K562 (cell line): Measurements from ENCODE around the gene SUV39H2. TPM values are rescaled to one million over a fixed set of nuclear protein-coding genes. Genes with fewer than 3 reads are reported as not detected.

Experiments used
- BHLHE40 ChIP-seq: IDR thresholded peaks from 2 replicates; pipeline ENCODE4 v1.6.1; 2011; ENCODE audit warnings: low read length, improper control_type of control experiment
- DIDO1 ChIP-seq: fragments of 450-650 bp; IDR thresholded peaks from 2 replicates; pipeline ENCODE4 v1.6.1; 2016; ENCODE audit warnings: low read depth, missing biosample characterization, missing genetic modification characterization
- DNMT1 ChIP-seq: fragments of 450-650 bp; IDR thresholded peaks from 2 replicates; pipeline ENCODE4 v1.6.1; 2016; ENCODE audit warnings: antibody characterized with exemption, mild to moderate bottlenecking
- EGR1 ChIP-seq: fragments of 450-650 bp; conservative IDR thresholded peaks from 2 replicates; pipeline ENCODE4 v1.6.1; 2017; ENCODE audit warnings: mild to moderate bottlenecking
- ESRRA ChIP-seq: fragments of 450-650 bp; IDR thresholded peaks from 2 replicates; pipeline ENCODE4 v1.6.1; 2014; ENCODE audit warnings: low read depth, mild to moderate bottlenecking, moderate library complexity, borderline replicate concordance
- GATAD2B ChIP-seq: fragments of 450-650 bp; IDR thresholded peaks from 2 replicates; pipeline ENCODE4 v1.6.1; 2017; ENCODE audit warnings: mild to moderate bottlenecking, borderline replicate concordance
- NCOR1 ChIP-seq: fragments of 450-650 bp; IDR thresholded peaks from 2 replicates; pipeline ENCODE4 v1.6.1; 2016; ENCODE audit warnings: mild to moderate bottlenecking, moderate library complexity
- NFIX ChIP-seq: fragments of 250-450 bp; sonication (Bioruptor Pico); IDR thresholded peaks from 2 replicates; pipeline ENCODE4 v1.4.0; 2020; ENCODE audit warnings: low read depth, mild to moderate bottlenecking, moderate library complexity
- NRF1 ChIP-seq, 2 experiments: fragments of 450-650 bp; IDR thresholded peaks in 1 of 2; conservative IDR thresholded peaks in 1 of 2; 2 replicates each; pipeline ENCODE4 v1.6.1; 2014; ENCODE audit warnings: mild to moderate bottlenecking in 2 of 2
- SETDB1 ChIP-seq: IDR thresholded peaks from one replicate; pipeline ENCODE4 v1.6.1; 2012; ENCODE audit warnings: low read length, control low read depth, inconsistent platforms
- SRF ChIP-seq, 2 experiments: fragments of 250-450, 450-650 bp in 1 of 2; sonication (Bioruptor Pico) in 1 of 2; sonication (generic) in 1 of 2; formaldehyde crosslinking; IDR thresholded peaks; 2 replicates each; pipeline versions ENCODE4 v1.5.0 to v1.5.1; 2020 to 2022; ENCODE audit warnings: mild to moderate bottlenecking in 1 of 2, missing genetic modification reagents in 1 of 2
- SRSF3 ChIP-seq: fragments of 200-400 bp; formaldehyde crosslinking; IDR thresholded peaks from 2 replicates; pipeline ENCODE4 v1.6.1; 2016; ENCODE audit warnings: mild to moderate bottlenecking, low read length, moderate library complexity; ENCODE audit not compliant: insufficient read depth
- ZBTB8A ChIP-seq: fragments of 450-650 bp; IDR thresholded peaks from 2 replicates; pipeline ENCODE4 v1.6.1; 2018; ENCODE audit warnings: mild to moderate bottlenecking, moderate library complexity; ENCODE audit not compliant: partially characterized antibody
- ZFX ChIP-seq: sonication (generic); formaldehyde crosslinking; IDR thresholded peaks from 2 replicates; pipeline ENCODE4 v1.8.0; 2022; ENCODE audit warnings: mild to moderate bottlenecking, missing genetic modification reagents, moderate library complexity
- ZNF707 ChIP-seq: fragments of 250-450 bp; sonication (Bioruptor Pico); conservative IDR thresholded peaks from 2 replicates; pipeline ENCODE4 v1.8.0; 2022; ENCODE audit warnings: inconsistent platforms, mild to moderate bottlenecking, moderate library complexity
- polyA plus RNA-seq, 8 experiments: library from polyadenylated mRNA; depleted of rRNA in 4 of 8; stranded (reverse) in 5 of 8; unstranded in 3 of 8; fragments of >200 nt; fragmentation: Nextera tagmentation in 2 of 8; fragmentation: Illumina TruSeq in 1 of 8; extraction: Ambion mirVana in 2 of 8; extraction: Trizol in 1 of 8; gene quantifications; 2 replicates each; pipeline versions ENCODE4 v1.2.1 to v1.2.3, GENCODE V29; 2011 to 2014; ENCODE audit warnings: inconsistent platforms in 1 of 8, missing spikeins in 1 of 8
- total RNA-seq, 7 experiments: library from RNA; depleted of rRNA in 6 of 7; stranded (reverse); fragments of >200 nt in 6 of 7; fragmentation: Illumina TruSeq in 2 of 7; extraction: Trizol in 2 of 7; gene quantifications; 2 replicates each; pipeline versions ENCODE4 v1.2.1 to v1.2.3, GENCODE V29; 2011 to 2021; ENCODE audit warnings: low replicate concordance in 1 of 7
- TF ChIP-seq, protein P1 (sequence below): fragments of 150-350 bp; IDR thresholded peaks from 2 replicates; pipeline ENCODE4 v1.6.1; 2014; ENCODE audit warnings: low read depth, mild to moderate bottlenecking, low read length, borderline replicate concordance
- TF ChIP-seq, protein P2 (sequence below): fragments of 450-650 bp; IDR thresholded peaks from 2 replicates; pipeline ENCODE4 v1.6.1; 2016; ENCODE audit warnings: borderline replicate concordance
- TF ChIP-seq, protein P3 (sequence below): sonication (generic); formaldehyde crosslinking; IDR thresholded peaks from 2 replicates; pipeline ENCODE4 v1.8.1; 2022; ENCODE audit warnings: missing genetic modification reagents
- TF ChIP-seq, protein P4 (sequence below): fragments of 450-650 bp; formaldehyde crosslinking; IDR thresholded peaks from 2 replicates; pipeline ENCODE4 v1.4.0; 2022; ENCODE audit warnings: mild to moderate bottlenecking, moderate library complexity
- TF ChIP-seq, protein P5 (sequence below): IDR thresholded peaks from 2 replicates; pipeline ENCODE4 v1.6.1; 2011; ENCODE audit not compliant: insufficient read length; ENCODE audit errors: extremely low read depth

The SUV39H2 gene
- total and polyA plus RNA-seq, 9 of the 15 experiments (the other 6 are each of a cell fraction or from before 2014, with no cell fraction given), result 24.1 to 54.3 (median 41.3) TPM

DNA sequence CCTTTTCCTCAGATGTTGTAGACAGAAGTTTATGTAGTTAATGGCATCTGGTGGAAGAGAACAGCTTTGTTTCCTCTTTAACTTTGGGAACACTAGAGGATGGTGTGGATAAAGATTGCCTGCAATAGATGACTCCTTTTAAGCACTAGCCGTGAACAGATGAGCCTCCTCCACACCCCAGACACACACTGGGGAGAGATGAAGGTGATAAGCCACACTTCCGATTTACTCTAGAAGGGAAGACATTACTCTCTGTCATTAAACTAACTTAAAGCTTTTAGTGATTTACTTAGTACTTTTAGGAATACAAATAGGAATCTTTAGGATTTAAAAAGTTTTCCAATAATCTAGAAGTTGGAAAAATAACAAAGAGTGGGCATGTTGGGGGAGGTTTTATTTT is 33.7 kb upstream of the SUV39H2 start (continued):
- TF ChIP-seq SRSF3 (no peak), SRF (CRISPR knock-in tag; IDR thresholded peaks at IDR 0.05) (no peak), NRF1 (conservative IDR thresholded peaks at IDR 0.05 in 1 of 2, IDR thresholded peaks at IDR 0.05 in 1 of 2) (no peak), DIDO1 (tag) (no peak), ZBTB8A (no peak), NCOR1 (no peak), BHLHE40 (0 out of 2 replicates have a peak, but pooled peaks have one; percentile 21), GATAD2B (no peak), ZNF707 (CRISPR knock-in tag) (no peak), EGR1 (no peak), NFIX (CRISPR knock-in tag) (no peak), ZFX (CRISPR knock-in tag) (no peak), SETDB1 (no peak), ESRRA (no peak), DNMT1 (no peak)
- TF ChIP-seq, protein P1, sequence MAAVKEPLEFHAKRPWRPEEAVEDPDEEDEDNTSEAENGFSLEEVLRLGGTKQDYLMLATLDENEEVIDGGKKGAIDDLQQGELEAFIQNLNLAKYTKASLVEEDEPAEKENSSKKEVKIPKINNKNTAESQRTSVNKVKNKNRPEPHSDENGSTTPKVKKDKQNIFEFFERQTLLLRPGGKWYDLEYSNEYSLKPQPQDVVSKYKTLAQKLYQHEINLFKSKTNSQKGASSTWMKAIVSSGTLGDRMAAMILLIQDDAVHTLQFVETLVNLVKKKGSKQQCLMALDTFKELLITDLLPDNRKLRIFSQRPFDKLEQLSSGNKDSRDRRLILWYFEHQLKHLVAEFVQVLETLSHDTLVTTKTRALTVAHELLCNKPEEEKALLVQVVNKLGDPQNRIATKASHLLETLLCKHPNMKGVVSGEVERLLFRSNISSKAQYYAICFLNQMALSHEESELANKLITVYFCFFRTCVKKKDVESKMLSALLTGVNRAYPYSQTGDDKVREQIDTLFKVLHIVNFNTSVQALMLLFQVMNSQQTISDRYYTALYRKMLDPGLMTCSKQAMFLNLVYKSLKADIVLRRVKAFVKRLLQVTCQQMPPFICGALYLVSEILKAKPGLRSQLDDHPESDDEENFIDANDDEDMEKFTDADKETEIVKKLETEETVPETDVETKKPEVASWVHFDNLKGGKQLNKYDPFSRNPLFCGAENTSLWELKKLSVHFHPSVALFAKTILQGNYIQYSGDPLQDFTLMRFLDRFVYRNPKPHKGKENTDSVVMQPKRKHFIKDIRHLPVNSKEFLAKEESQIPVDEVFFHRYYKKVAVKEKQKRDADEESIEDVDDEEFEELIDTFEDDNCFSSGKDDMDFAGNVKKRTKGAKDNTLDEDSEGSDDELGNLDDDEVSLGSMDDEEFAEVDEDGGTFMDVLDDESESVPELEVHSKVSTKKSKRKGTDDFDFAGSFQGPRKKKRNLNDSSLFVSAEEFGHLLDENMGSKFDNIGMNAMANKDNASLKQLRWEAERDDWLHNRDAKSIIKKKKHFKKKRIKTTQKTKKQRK, result no peak
- TF ChIP-seq, protein P2, sequence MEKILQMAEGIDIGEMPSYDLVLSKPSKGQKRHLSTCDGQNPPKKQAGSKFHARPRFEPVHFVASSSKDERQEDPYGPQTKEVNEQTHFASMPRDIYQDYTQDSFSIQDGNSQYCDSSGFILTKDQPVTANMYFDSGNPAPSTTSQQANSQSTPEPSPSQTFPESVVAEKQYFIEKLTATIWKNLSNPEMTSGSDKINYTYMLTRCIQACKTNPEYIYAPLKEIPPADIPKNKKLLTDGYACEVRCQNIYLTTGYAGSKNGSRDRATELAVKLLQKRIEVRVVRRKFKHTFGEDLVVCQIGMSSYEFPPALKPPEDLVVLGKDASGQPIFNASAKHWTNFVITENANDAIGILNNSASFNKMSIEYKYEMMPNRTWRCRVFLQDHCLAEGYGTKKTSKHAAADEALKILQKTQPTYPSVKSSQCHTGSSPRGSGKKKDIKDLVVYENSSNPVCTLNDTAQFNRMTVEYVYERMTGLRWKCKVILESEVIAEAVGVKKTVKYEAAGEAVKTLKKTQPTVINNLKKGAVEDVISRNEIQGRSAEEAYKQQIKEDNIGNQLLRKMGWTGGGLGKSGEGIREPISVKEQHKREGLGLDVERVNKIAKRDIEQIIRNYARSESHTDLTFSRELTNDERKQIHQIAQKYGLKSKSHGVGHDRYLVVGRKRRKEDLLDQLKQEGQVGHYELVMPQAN, result no peak
- TF ChIP-seq, protein P3, sequence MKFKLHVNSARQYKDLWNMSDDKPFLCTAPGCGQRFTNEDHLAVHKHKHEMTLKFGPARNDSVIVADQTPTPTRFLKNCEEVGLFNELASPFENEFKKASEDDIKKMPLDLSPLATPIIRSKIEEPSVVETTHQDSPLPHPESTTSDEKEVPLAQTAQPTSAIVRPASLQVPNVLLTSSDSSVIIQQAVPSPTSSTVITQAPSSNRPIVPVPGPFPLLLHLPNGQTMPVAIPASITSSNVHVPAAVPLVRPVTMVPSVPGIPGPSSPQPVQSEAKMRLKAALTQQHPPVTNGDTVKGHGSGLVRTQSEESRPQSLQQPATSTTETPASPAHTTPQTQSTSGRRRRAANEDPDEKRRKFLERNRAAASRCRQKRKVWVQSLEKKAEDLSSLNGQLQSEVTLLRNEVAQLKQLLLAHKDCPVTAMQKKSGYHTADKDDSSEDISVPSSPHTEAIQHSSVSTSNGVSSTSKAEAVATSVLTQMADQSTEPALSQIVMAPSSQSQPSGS (CRISPR knock-in tag), result no peak
- TF ChIP-seq, protein P4, sequence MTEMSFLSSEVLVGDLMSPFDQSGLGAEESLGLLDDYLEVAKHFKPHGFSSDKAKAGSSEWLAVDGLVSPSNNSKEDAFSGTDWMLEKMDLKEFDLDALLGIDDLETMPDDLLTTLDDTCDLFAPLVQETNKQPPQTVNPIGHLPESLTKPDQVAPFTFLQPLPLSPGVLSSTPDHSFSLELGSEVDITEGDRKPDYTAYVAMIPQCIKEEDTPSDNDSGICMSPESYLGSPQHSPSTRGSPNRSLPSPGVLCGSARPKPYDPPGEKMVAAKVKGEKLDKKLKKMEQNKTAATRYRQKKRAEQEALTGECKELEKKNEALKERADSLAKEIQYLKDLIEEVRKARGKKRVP (CRISPR knock-in tag), result no peak
- TF ChIP-seq, protein P5, sequence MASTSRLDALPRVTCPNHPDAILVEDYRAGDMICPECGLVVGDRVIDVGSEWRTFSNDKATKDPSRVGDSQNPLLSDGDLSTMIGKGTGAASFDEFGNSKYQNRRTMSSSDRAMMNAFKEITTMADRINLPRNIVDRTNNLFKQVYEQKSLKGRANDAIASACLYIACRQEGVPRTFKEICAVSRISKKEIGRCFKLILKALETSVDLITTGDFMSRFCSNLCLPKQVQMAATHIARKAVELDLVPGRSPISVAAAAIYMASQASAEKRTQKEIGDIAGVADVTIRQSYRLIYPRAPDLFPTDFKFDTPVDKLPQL, result no peak
